ENCODE results near the gene ABRACL. TPM values are rescaled to one million over a fixed set of nuclear protein-coding genes. Genes with fewer than 3 reads are reported as not detected.

ABRACL gene
- total RNA-seq, 3 donors from 2014 or later (not counting 1 experiment from before 2014, with no cell fraction given), result 36.4 to 39.9 (median 37.5) TPM

DNA sequence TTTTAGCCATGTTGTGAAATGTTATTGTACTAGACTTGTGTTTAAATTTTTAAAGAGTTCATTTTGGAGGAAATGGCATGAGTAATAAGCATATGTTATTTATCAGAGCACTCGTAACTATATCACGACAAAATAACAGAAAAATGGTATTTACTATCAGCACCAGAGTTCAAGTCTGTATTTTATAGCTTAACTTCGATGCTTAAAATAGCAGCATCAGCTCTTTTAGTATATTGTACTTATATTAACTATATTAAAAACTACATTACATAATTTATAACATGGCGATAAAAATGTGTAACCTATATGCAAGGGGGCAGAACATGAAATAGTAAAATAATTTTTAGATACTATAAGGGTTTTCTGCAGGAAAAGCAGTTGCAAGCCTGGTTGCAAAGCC is 52.9 kb downstream of the ABRACL start:
- Histone ChIP-seq H3K4me3 (ENCODE audit: low read length) (no peak overlapping the region), H3K27ac (ENCODE audit: low read length) (no peak overlapping the region), H3K27me3 (ENCODE audit: control insufficient read depth, insufficient read depth, low read length) (no peaks in the 10 kb centered on the region), H3K36me3 (ENCODE audit: control insufficient read depth, insufficient read depth, low read length) (no peaks in the 10 kb centered on the region), H3K9me3 (ENCODE audit: control insufficient read depth, insufficient read depth, low read length) (no peaks in the 10 kb centered on the region), H3K4me1 (ENCODE audit: control insufficient read depth, insufficient read depth, low read length) (no peaks in the 10 kb centered on the region)
- H3K9me3 Mint-ChIP-seq, result no peaks in the 10 kb centered on the region
- no peak overlapping the region for H3K27ac Mint-ChIP-seq
- no CpG with 5 or more reads among the region's 4 CpGs for WGBS (ENCODE audit: insufficient coverage)
- ATAC-seq (no peak), DNase-seq (no peak)
- no peaks in the 10 kb centered on the region for H3K27me3 Mint-ChIP-seq (ENCODE audit: low read depth in 2 of 2)
- no peaks in the 10 kb centered on the region for H3K4me1 Mint-ChIP-seq
- TF ChIP-seq, protein P1, sequence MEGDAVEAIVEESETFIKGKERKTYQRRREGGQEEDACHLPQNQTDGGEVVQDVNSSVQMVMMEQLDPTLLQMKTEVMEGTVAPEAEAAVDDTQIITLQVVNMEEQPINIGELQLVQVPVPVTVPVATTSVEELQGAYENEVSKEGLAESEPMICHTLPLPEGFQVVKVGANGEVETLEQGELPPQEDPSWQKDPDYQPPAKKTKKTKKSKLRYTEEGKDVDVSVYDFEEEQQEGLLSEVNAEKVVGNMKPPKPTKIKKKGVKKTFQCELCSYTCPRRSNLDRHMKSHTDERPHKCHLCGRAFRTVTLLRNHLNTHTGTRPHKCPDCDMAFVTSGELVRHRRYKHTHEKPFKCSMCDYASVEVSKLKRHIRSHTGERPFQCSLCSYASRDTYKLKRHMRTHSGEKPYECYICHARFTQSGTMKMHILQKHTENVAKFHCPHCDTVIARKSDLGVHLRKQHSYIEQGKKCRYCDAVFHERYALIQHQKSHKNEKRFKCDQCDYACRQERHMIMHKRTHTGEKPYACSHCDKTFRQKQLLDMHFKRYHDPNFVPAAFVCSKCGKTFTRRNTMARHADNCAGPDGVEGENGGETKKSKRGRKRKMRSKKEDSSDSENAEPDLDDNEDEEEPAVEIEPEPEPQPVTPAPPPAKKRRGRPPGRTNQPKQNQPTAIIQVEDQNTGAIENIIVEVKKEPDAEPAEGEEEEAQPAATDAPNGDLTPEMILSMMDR (IDR thresholded peaks at IDR 0.05), result no peak
- intact Hi-C loops (cut with micrococcal nuclease), result no loop called here
- no peak overlapping the region for H3K4me3 Mint-ChIP-seq
- no peaks in the 10 kb centered on the region for H3K36me3 Mint-ChIP-seq

DNA sequence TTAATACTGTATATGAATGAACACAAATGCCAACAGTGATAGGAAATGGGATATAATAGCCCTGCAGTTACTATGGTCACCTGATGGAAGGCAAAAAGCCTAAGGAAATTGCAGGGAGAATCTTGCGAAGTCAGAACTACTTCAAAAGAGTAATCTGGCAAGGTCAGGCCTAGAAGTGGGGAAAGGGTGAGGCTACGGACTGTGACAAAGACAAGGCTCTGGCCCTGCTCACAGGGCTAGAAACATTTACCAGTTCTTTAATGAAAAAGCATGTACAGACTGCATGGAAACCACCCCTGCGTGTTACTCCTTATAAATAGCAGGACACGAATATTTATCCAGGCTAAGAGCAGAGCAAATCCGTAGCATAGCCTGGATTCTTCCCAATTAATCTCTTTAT is 53.8 kb downstream of the ABRACL start:
- no peaks in the 10 kb centered on the region for H3K9me3 ChIP-seq (ENCODE audit: control insufficient read depth, insufficient read depth, low read length)
- no peaks in the 10 kb centered on the region for H3K4me1 ChIP-seq (ENCODE audit: control insufficient read depth, insufficient read depth, low read length)
- Mint-ChIP-seq H3K9me3 (no peaks in the 10 kb centered on the region), H3K4me1 (no peaks in the 10 kb centered on the region), H3K36me3 (no peaks in the 10 kb centered on the region), H3K27ac (no peak overlapping the region), H3K27me3 (ENCODE audit: low read depth in 2 of 2) (no peaks in the 10 kb centered on the region), H3K4me3 (no peak overlapping the region)
- no peak overlapping the region for H3K4me3 ChIP-seq (ENCODE audit: low read length)
- ATAC-seq, result no peak
- TF ChIP-seq, protein P1 (IDR thresholded peaks at IDR 0.05), result no peak
- no peak overlapping the region for H3K27ac ChIP-seq (ENCODE audit: low read length)
- 96% methylated on average over 5 of the region's 5 CpGs for WGBS (ENCODE audit: insufficient coverage)
- no peak for DNase-seq
- H3K27me3 ChIP-seq (ENCODE audit: control insufficient read depth, insufficient read depth, low read length), result no peaks in the 10 kb centered on the region
- intact Hi-C loops (cut with micrococcal nuclease), result no loop called here
- H3K36me3 ChIP-seq (ENCODE audit: control insufficient read depth, insufficient read depth, low read length), result no peaks in the 10 kb centered on the region

DNA sequence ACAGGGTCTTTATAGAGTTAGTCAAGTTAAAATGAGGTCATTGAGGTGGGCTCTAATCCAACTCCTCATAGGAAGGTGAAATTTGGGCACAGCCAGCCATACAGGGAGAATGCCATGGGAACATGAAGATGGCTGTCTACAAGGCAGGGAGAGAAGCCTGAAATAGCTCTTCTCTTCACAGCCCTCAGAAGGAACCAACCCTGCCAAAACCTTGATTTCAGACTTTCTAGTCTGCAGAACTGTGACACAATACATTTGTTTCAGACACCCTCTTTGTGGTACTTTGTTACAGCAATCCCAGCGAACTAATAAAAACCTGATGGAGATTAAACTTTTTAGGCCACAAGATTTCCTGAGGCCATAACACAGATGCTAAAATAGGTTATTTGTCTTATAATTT is 63.3 kb downstream of the ABRACL start:
- H3K27me3 Mint-ChIP-seq (ENCODE audit: low read depth in 2 of 2), result peaks cover 0 to 2% of the 10 kb centered on the region in 2 donors
- H3K4me3 Mint-ChIP-seq, result no peak overlapping the region
- 94% methylated on average over 1 of the region's 1 CpG for WGBS (ENCODE audit: insufficient coverage)
- intact Hi-C loops (cut with micrococcal nuclease), result no loop called here
- DNase-seq (no peak), ATAC-seq (no peak)
- Histone ChIP-seq H3K27ac (ENCODE audit: low read length) (no peak overlapping the region), H3K9me3 (ENCODE audit: control insufficient read depth, insufficient read depth, low read length) (no peaks in the 10 kb centered on the region), H3K36me3 (ENCODE audit: control insufficient read depth, insufficient read depth, low read length) (no peaks in the 10 kb centered on the region), H3K27me3 (ENCODE audit: control insufficient read depth, insufficient read depth, low read length) (no peaks in the 10 kb centered on the region), H3K4me3 (ENCODE audit: low read length) (no peak overlapping the region), H3K4me1 (ENCODE audit: control insufficient read depth, insufficient read depth, low read length) (no peaks in the 10 kb centered on the region)
- no peaks in the 10 kb centered on the region for H3K4me1 Mint-ChIP-seq
- no peaks in the 10 kb centered on the region for H3K9me3 Mint-ChIP-seq
- H3K36me3 Mint-ChIP-seq, result no peaks in the 10 kb centered on the region
- H3K27ac Mint-ChIP-seq, result no peak overlapping the region
- TF ChIP-seq, protein P1 (IDR thresholded peaks at IDR 0.05), result no peak

Other genes starting within 250 kb of the ABRACL start
- under 1 TPM in 1 of 3 donors, not detected in 2; 0.12 TPM for gene ECT2L, start 232.7 kb upstream of the ABRACL start, total RNA-seq
- 10 to 100 TPM; 59.9 to 80.4 (median 66.4) TPM for gene REPS1, start 40.5 kb upstream of the ABRACL start, total RNA-seq
- gene HECA, start 106.3 kb downstream of the ABRACL start, total RNA-seq, result 10 to 100 TPM; 76.5 to 80.5 (median 77.6) TPM